GM06990 (cell line): ENCODE data around the gene ST6GAL1.
"Not testable (repeated sequence)": the region's sequence is repeated elsewhere in the genome, so short reads cannot be mapped to it uniquely, and the experiment has no call there.

Experiments used
- DNase-seq: peaks from one replicate; pipeline ENCODE4 v3.0.0-alpha.2; 2011; ENCODE audit not compliant: insufficient read length; ENCODE audit errors: extremely low read depth
- H3K27me3 ChIP-seq: replicated peaks from 2 replicates; pipeline ENCODE4 v1.6.0; 2011; ENCODE audit warnings: low read length; ENCODE audit not compliant: control insufficient read depth, insufficient read depth
- H3K36me3 ChIP-seq: 2 replicates; pipeline ENCODE4 v1.5.1; 2011; ENCODE audit warnings: low read length; ENCODE audit not compliant: control insufficient read depth, insufficient read depth
- H3K4me3 ChIP-seq: replicated peaks from 2 replicates; pipeline ENCODE4 v1.5.1; 2011; ENCODE audit warnings: low read depth, mild to moderate bottlenecking, control low read depth, low read length
- TF ChIP-seq, protein P1 (sequence below): IDR thresholded peaks from 2 replicates; pipeline ENCODE4 v1.5.1; 2011; ENCODE audit warnings: low read length, control low read depth, mild to moderate bottlenecking, inconsistent platforms; ENCODE audit not compliant: insufficient read depth, poor library complexity, severe bottlenecking

ST6GAL1 gene

DNA sequence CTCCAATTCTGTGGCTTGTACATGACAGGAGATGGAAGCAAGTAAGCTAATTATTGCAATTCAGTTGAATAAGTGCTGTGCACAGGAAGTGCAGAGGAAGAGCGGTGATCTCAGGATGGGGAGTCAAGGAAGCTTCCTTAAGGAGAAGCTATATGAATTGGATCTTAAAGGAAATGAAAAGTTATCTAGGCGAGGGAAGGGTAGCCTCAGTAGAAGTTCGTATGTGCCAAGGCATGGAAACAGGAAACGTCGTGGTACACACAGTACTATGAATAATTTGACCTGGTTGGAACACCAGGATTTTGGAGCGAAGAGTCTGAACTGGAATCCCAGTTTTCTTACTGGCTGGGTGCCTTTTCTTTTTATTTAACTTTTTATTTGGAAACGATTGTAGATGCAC lies 39.3 kb downstream of the ST6GAL1 start:
- TF ChIP-seq, protein P1, sequence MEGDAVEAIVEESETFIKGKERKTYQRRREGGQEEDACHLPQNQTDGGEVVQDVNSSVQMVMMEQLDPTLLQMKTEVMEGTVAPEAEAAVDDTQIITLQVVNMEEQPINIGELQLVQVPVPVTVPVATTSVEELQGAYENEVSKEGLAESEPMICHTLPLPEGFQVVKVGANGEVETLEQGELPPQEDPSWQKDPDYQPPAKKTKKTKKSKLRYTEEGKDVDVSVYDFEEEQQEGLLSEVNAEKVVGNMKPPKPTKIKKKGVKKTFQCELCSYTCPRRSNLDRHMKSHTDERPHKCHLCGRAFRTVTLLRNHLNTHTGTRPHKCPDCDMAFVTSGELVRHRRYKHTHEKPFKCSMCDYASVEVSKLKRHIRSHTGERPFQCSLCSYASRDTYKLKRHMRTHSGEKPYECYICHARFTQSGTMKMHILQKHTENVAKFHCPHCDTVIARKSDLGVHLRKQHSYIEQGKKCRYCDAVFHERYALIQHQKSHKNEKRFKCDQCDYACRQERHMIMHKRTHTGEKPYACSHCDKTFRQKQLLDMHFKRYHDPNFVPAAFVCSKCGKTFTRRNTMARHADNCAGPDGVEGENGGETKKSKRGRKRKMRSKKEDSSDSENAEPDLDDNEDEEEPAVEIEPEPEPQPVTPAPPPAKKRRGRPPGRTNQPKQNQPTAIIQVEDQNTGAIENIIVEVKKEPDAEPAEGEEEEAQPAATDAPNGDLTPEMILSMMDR: no peak

DNA sequence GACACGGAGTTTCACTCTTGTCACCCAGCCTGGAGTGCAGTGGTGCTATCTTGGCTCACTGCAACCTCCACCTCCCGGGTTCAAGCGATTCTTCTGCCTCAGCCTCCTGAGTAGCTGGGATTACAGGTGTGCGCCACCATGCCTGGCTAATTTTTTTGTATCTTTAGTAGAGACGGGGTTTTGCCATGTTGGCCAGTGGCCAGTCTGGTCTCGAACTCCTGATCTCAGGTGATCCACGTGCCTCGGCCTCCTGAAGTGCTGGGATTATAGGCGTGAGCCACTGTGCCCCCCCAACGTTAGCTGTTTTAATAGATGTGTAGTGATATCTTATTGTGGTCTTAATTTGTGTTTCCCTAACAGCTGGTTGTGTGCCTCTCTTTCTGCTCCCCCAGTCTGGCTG lies 40.8 kb downstream of the ST6GAL1 start:
- not testable (repeated sequence) for H3K4me3 ChIP-seq, H3K27me3 ChIP-seq, DNase-seq
- peaks cover 15% of the 10 kb centered on the region for H3K36me3 ChIP-seq

More for the DNA sequence above, 39.3 kb downstream of the ST6GAL1 start:
- Histone ChIP-seq H3K4me3 (no peak overlapping the region), H3K27me3 (no peaks in the 10 kb centered on the region), H3K36me3 (peaks cover 13% of the 10 kb centered on the region)
- DNase-seq: no peak

DNA sequence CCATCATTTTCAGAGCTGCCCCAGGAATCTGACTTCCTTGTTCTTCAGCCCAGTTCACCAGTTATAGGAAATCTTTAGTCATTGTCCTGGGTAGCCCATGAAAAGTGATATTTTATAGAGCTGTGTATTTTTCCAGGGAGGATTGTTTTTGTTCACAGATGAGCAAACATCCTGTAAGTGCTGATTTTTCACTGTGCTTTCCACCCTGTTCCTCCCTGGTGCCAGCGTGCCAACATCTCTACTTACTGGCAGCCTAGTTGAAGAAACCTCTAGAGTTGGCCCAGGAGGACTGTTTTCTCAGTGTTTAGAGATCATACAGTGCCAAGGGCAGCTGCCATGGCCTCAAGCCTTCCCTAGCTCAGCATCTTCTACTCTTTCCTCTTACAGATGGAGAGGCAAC lies 41.3 kb downstream of the ST6GAL1 start:
- Histone ChIP-seq H3K36me3 (peaks cover 12% of the 10 kb centered on the region), H3K4me3 (no peak overlapping the region), H3K27me3 (no peaks in the 10 kb centered on the region)
- TF ChIP-seq, protein P1: no peak
- DNase-seq: no peak

DNA sequence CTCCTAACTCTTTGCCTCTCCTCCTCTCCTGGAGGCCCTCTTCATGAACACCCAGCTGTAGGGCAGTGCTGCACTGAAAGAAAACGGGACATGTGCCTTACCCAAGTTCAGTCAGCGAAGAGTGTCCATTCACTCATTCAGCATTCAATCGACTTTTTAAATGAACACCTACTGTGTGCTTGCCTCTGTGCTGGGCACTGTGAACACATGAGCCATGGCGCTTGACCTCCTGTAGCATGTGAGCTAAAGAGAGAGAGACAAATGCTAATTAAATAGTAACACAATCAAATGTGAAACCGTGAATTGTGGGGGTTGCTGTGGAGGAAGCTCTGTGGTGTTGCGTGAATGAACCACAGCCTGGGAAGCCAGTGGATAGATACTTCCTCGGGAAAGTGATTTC lies 43.4 kb downstream of the ST6GAL1 start:
- TF ChIP-seq, protein P1: no peak
- no peak overlapping the region for H3K4me3 ChIP-seq
- no peak for DNase-seq
- H3K27me3 ChIP-seq: no peaks in the 10 kb centered on the region
- H3K36me3 ChIP-seq: peaks cover 16% of the 10 kb centered on the region

DNA sequence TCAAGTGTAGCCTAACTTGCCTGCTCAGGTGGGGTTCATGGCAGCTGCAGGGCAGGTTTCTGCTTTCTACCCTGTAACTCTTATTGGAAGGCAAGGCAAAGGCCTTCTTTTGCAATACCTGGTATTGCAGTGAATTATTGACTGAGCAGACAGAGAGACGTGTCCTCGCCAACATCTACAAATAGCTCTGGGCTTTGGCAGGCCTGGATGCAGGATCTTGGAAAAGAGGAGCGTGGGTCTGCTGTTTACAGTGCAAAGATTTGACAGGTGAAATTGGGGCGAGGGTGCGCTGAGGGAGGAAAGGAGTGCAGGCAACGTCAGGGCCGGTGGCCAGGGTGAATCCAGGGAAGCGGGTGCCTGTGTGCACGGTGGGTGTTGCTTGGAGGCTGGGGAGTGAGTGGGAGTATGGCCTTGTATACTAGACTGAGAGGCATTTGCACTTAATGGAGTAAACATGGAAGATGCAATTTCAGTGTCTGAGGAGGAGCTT lies 44.5 kb downstream of the ST6GAL1 start:
- DNase-seq: no peak
- TF ChIP-seq, protein P1: no peak
- no peak overlapping the region for H3K4me3 ChIP-seq
- no peaks in the 10 kb centered on the region for H3K27me3 ChIP-seq
- peaks cover 19% of the 10 kb centered on the region for H3K36me3 ChIP-seq

DNA sequence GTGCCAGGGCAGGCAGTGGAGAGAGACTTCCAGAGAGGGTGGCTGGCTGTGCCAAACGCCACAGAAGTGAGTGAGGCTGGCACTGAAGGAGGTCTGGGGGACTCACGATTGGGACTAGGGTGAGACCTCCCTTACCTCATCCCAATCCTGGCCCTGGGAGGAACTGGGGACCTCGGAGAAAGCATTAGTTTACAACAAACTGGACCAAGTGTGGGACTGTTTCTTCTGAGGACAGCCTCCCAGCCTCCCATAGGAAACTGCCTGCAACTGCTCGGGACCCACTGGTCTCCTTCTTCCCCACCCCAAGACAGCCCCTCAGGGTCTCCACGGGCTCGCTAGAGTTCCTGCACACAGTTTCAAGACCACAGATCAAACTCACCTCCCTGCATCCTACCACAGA lies 45.4 kb downstream of the ST6GAL1 start:
- no peaks in the 10 kb centered on the region for H3K27me3 ChIP-seq
- TF ChIP-seq, protein P1: no peak
- H3K4me3 ChIP-seq: no peak overlapping the region
- H3K36me3 ChIP-seq: peaks cover 19% of the 10 kb centered on the region
- DNase-seq: no peak
